ENCODE measurements around the gene ACSM4. TPM values are rescaled to one million over a fixed set of nuclear protein-coding genes. Genes with fewer than 3 reads are reported as not detected.

ACSM4 gene
- total RNA-seq, 1 donor from 2014 or later = not detected

Other genes starting within 250 kb of the ACSM4 start
- gene C1S, start 243.4 kb upstream of the ACSM4 start, total RNA-seq = 2.5 and 2.6 TPM in 2 replicates
- gene C1R, start 211.6 kb upstream of the ACSM4 start, total RNA-seq = 1.5 and 2.5 TPM in 2 replicates
- 20.2 and 28.7 TPM in 2 replicates for gene C1RL, start 194.9 kb upstream of the ACSM4 start, total RNA-seq
- gene RBP5, start 175.2 kb upstream of the ACSM4 start, total RNA-seq = 1.2 TPM in 1 of 2 replicates, not detected in the other
- gene CLSTN3, start 173.7 kb upstream of the ACSM4 start, total RNA-seq = 57.8 and 60.7 TPM in 2 replicates
- 26.4 and 28.3 TPM in 2 replicates for gene PEX5, start 114.4 kb upstream of the ACSM4 start, total RNA-seq
- gene CD163L1, start 140.1 kb downstream of the ACSM4 start, total RNA-seq = not detected in 2 replicates
- not detected in 2 replicates for gene CD163, start 199.7 kb downstream of the ACSM4 start, total RNA-seq